ENCODE results near the gene PKP1.

PKP1 gene

GRCh38 chr1:201318504-201319340 is 35.4 kb downstream of the PKP1 start:
- no peak overlapping the region for H3K27ac ChIP-seq

GRCh38 chr1:201319631-201320030 is 36.3 kb downstream of the PKP1 start:
- Histone ChIP-seq H3K9ac (no peak overlapping the region), H3K79me2 (ENCODE audit: insufficient read depth, low read depth) (no peaks in the 10 kb centered on the region), H3K27ac (no peak overlapping the region), H3K4me3 (IDR thresholded peaks at IDR 0.05; ENCODE audit: insufficient read depth, low read depth, low read length) (no peak overlapping the region), H2AFZ (ENCODE audit: low read depth) (no peak overlapping the region), H3K4me1 (ENCODE audit: low read depth, poor library complexity, severe bottlenecking) (no peaks in the 10 kb centered on the region), H3K36me3 (ENCODE audit: insufficient read depth) (no peaks in the 10 kb centered on the region), H3K27me3 (ENCODE audit: insufficient read depth, low read depth) (no peaks in the 10 kb centered on the region; the same call in 1 of the 2 replicates), H4K20me1 (ENCODE audit: insufficient read depth) (no peaks in the 10 kb centered on the region), H3K4me2 (no peak overlapping the region)
- no peak for TF ChIP-seq CTCF (conservative IDR thresholded peaks at IDR 0.05; ENCODE audit: low read depth, low read length)

More at GRCh38 chr1:201318504-201319340, 35.4 kb downstream of the PKP1 start:
- H3K27me3 ChIP-seq (ENCODE audit: insufficient read depth, low read depth), result no peaks in the 10 kb centered on the region; the same call in 1 of the 2 replicates
- no peaks in the 10 kb centered on the region for H3K4me1 ChIP-seq (ENCODE audit: low read depth, poor library complexity, severe bottlenecking)
- H3K79me2 ChIP-seq (ENCODE audit: insufficient read depth, low read depth), result no peaks in the 10 kb centered on the region
- no peak overlapping the region for H3K4me2 ChIP-seq
- H3K9ac ChIP-seq, result no peak overlapping the region
- H4K20me1 ChIP-seq (ENCODE audit: insufficient read depth), result no peaks in the 10 kb centered on the region
- H2AFZ ChIP-seq (ENCODE audit: low read depth), result no peak overlapping the region
- TF ChIP-seq CTCF (conservative IDR thresholded peaks at IDR 0.05; ENCODE audit: low read depth, low read length), result no peak
- H3K4me3 ChIP-seq (IDR thresholded peaks at IDR 0.05; ENCODE audit: insufficient read depth, low read depth, low read length), result no peak overlapping the region
- H3K36me3 ChIP-seq (ENCODE audit: insufficient read depth), result no peaks in the 10 kb centered on the region

- TF ChIP-seq CTCF (conservative IDR thresholded peaks at IDR 0.05; ENCODE audit: low read depth, low read length), result no peak
Observed at GRCh38 chr1:201320168-201320788, 37.0 kb downstream of the PKP1 start.

GRCh38 chr1:201321826-201322390 is 38.6 kb downstream of the PKP1 start:
- no peak overlapping the region for H3K4me2 ChIP-seq
- H3K4me3 ChIP-seq (IDR thresholded peaks at IDR 0.05; ENCODE audit: insufficient read depth, low read depth, low read length), result no peak overlapping the region
- no peaks in the 10 kb centered on the region; the same call in 1 of the 2 replicates for H3K27me3 ChIP-seq (ENCODE audit: insufficient read depth, low read depth)
- H3K79me2 ChIP-seq (ENCODE audit: insufficient read depth, low read depth), result no peaks in the 10 kb centered on the region
- no peak overlapping the region for H2AFZ ChIP-seq (ENCODE audit: low read depth)
- H3K9ac ChIP-seq, result no peak overlapping the region
- no peaks in the 10 kb centered on the region for H3K4me1 ChIP-seq (ENCODE audit: low read depth, poor library complexity, severe bottlenecking)
- no peak for TF ChIP-seq CTCF (conservative IDR thresholded peaks at IDR 0.05; ENCODE audit: low read depth, low read length)
- no peaks in the 10 kb centered on the region for H4K20me1 ChIP-seq (ENCODE audit: insufficient read depth)
- no peak overlapping the region for H3K27ac ChIP-seq
- no peaks in the 10 kb centered on the region for H3K36me3 ChIP-seq (ENCODE audit: insufficient read depth)

More at GRCh38 chr1:201320168-201320788, 37.0 kb downstream of the PKP1 start:
- Histone ChIP-seq H2AFZ (ENCODE audit: low read depth) (no peak overlapping the region), H4K20me1 (ENCODE audit: insufficient read depth) (no peaks in the 10 kb centered on the region), H3K4me3 (IDR thresholded peaks at IDR 0.05; ENCODE audit: insufficient read depth, low read depth, low read length) (no peak overlapping the region), H3K27ac (no peak overlapping the region), H3K4me1 (ENCODE audit: low read depth, poor library complexity, severe bottlenecking) (no peaks in the 10 kb centered on the region), H3K36me3 (ENCODE audit: insufficient read depth) (no peaks in the 10 kb centered on the region), H3K4me2 (no peak overlapping the region), H3K9ac (no peak overlapping the region), H3K27me3 (ENCODE audit: insufficient read depth, low read depth) (no peaks in the 10 kb centered on the region; the same call in 1 of the 2 replicates), H3K79me2 (ENCODE audit: insufficient read depth, low read depth) (no peaks in the 10 kb centered on the region)

Data from KMS-11 (cell line).